Osteoblast (primary cell): ENCODE data around the gene SMIM3. TPM values are rescaled to one million over a fixed set of nuclear protein-coding genes. Genes with fewer than 3 reads are reported as not detected.
"Not testable (repeated sequence)": the region's sequence is repeated elsewhere in the genome, so short reads cannot be mapped to it uniquely, and the experiment has no call there.

Experiments used
- DNase-seq: peaks from one replicate; pipeline ENCODE4 v3.0.0; 2011; ENCODE audit warnings: low spot score, mixed read lengths; ENCODE audit not compliant: insufficient read length; ENCODE audit errors: missing footprints
- H2AFZ ChIP-seq: 2 replicates; pipeline ENCODE4 v1.6.0; 2011; ENCODE audit warnings: mild to moderate bottlenecking, low read length
- H3K27ac ChIP-seq: 2 replicates; pipeline ENCODE4 v1.5.1; 2011; ENCODE audit warnings: mild to moderate bottlenecking, low read depth, low read length, moderate library complexity
- H3K27me3 ChIP-seq: 2 replicates; pipeline ENCODE4 v1.6.0; 2012; ENCODE audit warnings: mild to moderate bottlenecking, control low read depth, inconsistent platforms, low read length, moderate library complexity; ENCODE audit not compliant: insufficient read depth
- H3K36me3 ChIP-seq: 2 replicates; pipeline ENCODE4 v1.5.1; 2011; ENCODE audit warnings: mild to moderate bottlenecking, low read length, control low read depth, moderate library complexity; ENCODE audit not compliant: insufficient read depth
- H3K4me1 ChIP-seq: 2 replicates; pipeline ENCODE4 v1.5.1; 2011; ENCODE audit warnings: mild to moderate bottlenecking, low read length, control low read depth, moderate library complexity; ENCODE audit not compliant: insufficient read depth
- H3K4me2 ChIP-seq: 2 replicates; pipeline ENCODE4 v1.6.0; 2011; ENCODE audit warnings: mild to moderate bottlenecking, low read length; ENCODE audit not compliant: insufficient read depth
- H3K4me3 ChIP-seq: fragments of 200-600 bp; sonication (generic); 3 replicates; pipeline ENCODE4 v1.5.1; 2012; ENCODE audit warnings: mild to moderate bottlenecking, low read length, inconsistent platforms; ENCODE audit not compliant: insufficient read depth
- H3K79me2 ChIP-seq: 2 replicates; pipeline ENCODE4 v1.6.0; 2012; ENCODE audit warnings: mild to moderate bottlenecking, low read length, control low read depth, inconsistent platforms; ENCODE audit not compliant: insufficient read depth
- H3K9me3 ChIP-seq: 2 replicates; pipeline ENCODE4 v1.5.1; 2011; ENCODE audit warnings: low read depth, low read length, control low read depth
- H4K20me1 ChIP-seq: 2 replicates; pipeline ENCODE4 v1.6.0; 2012; ENCODE audit warnings: mild to moderate bottlenecking, low read length, control low read depth; ENCODE audit not compliant: insufficient read depth
- CTCF ChIP-seq: IDR thresholded peaks from 2 replicates; pipeline ENCODE4 v1.5.1; 2011; ENCODE audit warnings: mild to moderate bottlenecking, low read depth, low read length, moderate library complexity; ENCODE audit errors: extremely low read depth
- total RNA-seq: library from RNA; depleted of rRNA; stranded (reverse); fragments of >200 nt; gene quantifications from 2 replicates; pipeline ENCODE4 v1.2.3, GENCODE V29; 2012

SMIM3 gene
- total RNA-seq, 1 donor, result 46.3 TPM

- H2AFZ ChIP-seq, result no peak overlapping the region
- no peak overlapping the region for H3K4me2 ChIP-seq
- no peak overlapping the region for H3K4me3 ChIP-seq
- H3K27me3 ChIP-seq, result no peaks in the 10 kb centered on the region
- H3K4me1 ChIP-seq, result no peaks in the 10 kb centered on the region
- TF ChIP-seq CTCF, result no peak
- no peaks in the 10 kb centered on the region for H3K9me3 ChIP-seq
- no peaks in the 10 kb centered on the region for H3K36me3 ChIP-seq
- no peaks in the 10 kb centered on the region for H4K20me1 ChIP-seq
- DNase-seq, result no peak
- H3K27ac ChIP-seq, result no peak overlapping the region
- H3K79me2 ChIP-seq, result no peaks in the 10 kb centered on the region
Observed at GRCh38 chr5:150809363-150809762, 30.8 kb downstream of the SMIM3 start.

GRCh38 chr5:150815010-150815409 lies 36.5 kb downstream of the SMIM3 start:
- H3K4me1 ChIP-seq, result no peaks in the 10 kb centered on the region
- no peaks in the 10 kb centered on the region for H3K79me2 ChIP-seq
- no peak overlapping the region for H2AFZ ChIP-seq
- H3K27me3 ChIP-seq, result no peaks in the 10 kb centered on the region
- H3K4me3 ChIP-seq, result no peak overlapping the region
- DNase-seq, result no peak
- no peaks in the 10 kb centered on the region for H3K36me3 ChIP-seq
- TF ChIP-seq CTCF, result no peak
- peaks cover 2% of the 10 kb centered on the region for H3K9me3 ChIP-seq
- no peak overlapping the region for H3K27ac ChIP-seq
- H3K4me2 ChIP-seq, result no peak overlapping the region
- H4K20me1 ChIP-seq, result no peaks in the 10 kb centered on the region

GRCh38 chr5:150816946-150817345 lies 38.4 kb downstream of the SMIM3 start:
- Histone ChIP-seq H2AFZ (no peak overlapping the region), H3K79me2 (no peaks in the 10 kb centered on the region), H3K36me3 (no peaks in the 10 kb centered on the region), H3K27ac (no peak overlapping the region), H3K4me2 (no peak overlapping the region), H4K20me1 (no peaks in the 10 kb centered on the region), H3K4me3 (no peak overlapping the region), H3K9me3 (peaks cover 2% of the 10 kb centered on the region), H3K4me1 (no peaks in the 10 kb centered on the region), H3K27me3 (no peaks in the 10 kb centered on the region)
- no peak for TF ChIP-seq CTCF
- no peak for DNase-seq

GRCh38 chr5:150829744-150830143 lies 51.2 kb downstream of the SMIM3 start:
- DNase-seq, result no peak
- Histone ChIP-seq H4K20me1 (no peaks in the 10 kb centered on the region), H3K4me3 (no peak overlapping the region), H3K4me2 (no peak overlapping the region), H3K79me2 (no peaks in the 10 kb centered on the region), H3K27ac (no peak overlapping the region), H3K9me3 (peaks cover 4% of the 10 kb centered on the region), H2AFZ (no peak overlapping the region), H3K36me3 (no peaks in the 10 kb centered on the region), H3K4me1 (no peaks in the 10 kb centered on the region), H3K27me3 (no peaks in the 10 kb centered on the region)
- no peak for TF ChIP-seq CTCF

- not testable (repeated sequence) for H3K27me3 ChIP-seq, H4K20me1 ChIP-seq, H3K4me1 ChIP-seq, H3K4me2 ChIP-seq, DNase-seq, H3K36me3 ChIP-seq, H3K4me3 ChIP-seq, H2AFZ ChIP-seq, H3K9me3 ChIP-seq, H3K27ac ChIP-seq, H3K79me2 ChIP-seq
Observed at GRCh38 chr5:150831821-150832220, 53.3 kb downstream of the SMIM3 start.
